Muscle layer of duodenum (tissue), 2 donors: Measurements from ENCODE around the gene SP8.
A peak's percentile ranks its signal among the peaks of the same experiment; 100 is the strongest.

ENCODE experiments used
- H3K27ac ChIP-seq: one replicate; pipeline ENCODE4 v1.7.0; 2013; ENCODE audit warnings: mild to moderate bottlenecking, low read length
- H3K27me3 ChIP-seq: one replicate; pipeline ENCODE4 v1.7.0; 2013; ENCODE audit warnings: low read depth, mild to moderate bottlenecking, control low read depth, low read length
- H3K36me3 ChIP-seq, 2 donors: one replicate each; pipeline ENCODE4 v1.7.0; 2013; ENCODE audit warnings: low read length in 2 of 2, control low read depth in 1 of 2, mild to moderate bottlenecking in 1 of 2; ENCODE audit not compliant: insufficient read depth in 2 of 2, control insufficient read depth in 1 of 2
- H3K4me1 ChIP-seq, 2 donors: one replicate each; pipeline ENCODE4 v1.7.0; 2013; ENCODE audit warnings: low read length in 2 of 2, mild to moderate bottlenecking in 2 of 2, control low read depth in 1 of 2, moderate library complexity in 1 of 2; ENCODE audit not compliant: insufficient read depth in 2 of 2, control insufficient read depth in 1 of 2
- H3K4me3 ChIP-seq, 2 donors: one replicate each; pipeline ENCODE4 v1.7.0; 2013; ENCODE audit warnings: low read length in 2 of 2, low read depth in 1 of 2, mild to moderate bottlenecking in 1 of 2
- H3K9me3 ChIP-seq, 2 donors: one replicate each; pipeline ENCODE4 v1.7.0; 2013; ENCODE audit warnings: low read length in 2 of 2, control low read depth in 1 of 2, mild to moderate bottlenecking in 1 of 2; ENCODE audit not compliant: control insufficient read depth in 1 of 2
- donor health status: healthy.

The SP8 gene

DNA sequence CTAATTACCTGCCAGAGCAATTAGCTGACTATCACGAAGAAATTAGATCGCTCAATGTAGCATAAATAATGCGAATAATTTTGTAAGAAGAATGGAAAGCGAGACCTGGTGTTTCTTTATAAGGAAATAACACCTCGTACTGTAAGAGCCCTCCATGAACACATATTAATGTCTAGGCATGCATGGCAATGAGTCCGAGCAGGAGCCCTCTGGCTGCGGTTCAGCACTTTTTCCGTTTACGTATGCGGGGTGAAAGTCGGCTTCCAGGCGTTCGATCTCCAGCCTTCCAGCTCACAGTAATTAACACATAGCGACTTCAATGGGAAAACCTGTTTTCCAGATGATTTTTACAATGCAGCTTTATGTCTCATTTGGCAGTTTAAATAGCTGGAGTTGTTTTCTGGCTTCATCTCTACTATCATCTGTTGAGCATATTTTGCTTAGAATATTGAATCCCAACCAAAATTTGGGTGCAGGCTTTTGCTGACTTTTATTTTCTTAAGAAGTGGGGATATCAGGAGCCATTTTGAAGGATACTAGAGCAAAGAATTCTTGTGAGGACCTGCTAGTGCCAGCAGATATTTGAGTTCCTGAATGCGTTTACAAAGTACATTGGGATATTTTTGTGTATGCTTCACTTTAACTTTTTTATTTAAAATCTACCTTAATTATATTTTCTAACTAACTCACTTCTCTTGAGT lies 7.2 kb upstream of the SP8 start:
- Histone ChIP-seq H3K9me3 (peaks cover 0 to 8% of the 10 kb centered on the region in 2 donors), H3K36me3 (no peaks in the 10 kb centered on the region), H3K27ac (no peak overlapping the region), H3K4me3 (no peak overlapping the region), H3K27me3 (peaks cover 82% of the 10 kb centered on the region), H3K4me1 (peaks cover 5 to 23% of the 10 kb centered on the region in 2 donors)

DNA sequence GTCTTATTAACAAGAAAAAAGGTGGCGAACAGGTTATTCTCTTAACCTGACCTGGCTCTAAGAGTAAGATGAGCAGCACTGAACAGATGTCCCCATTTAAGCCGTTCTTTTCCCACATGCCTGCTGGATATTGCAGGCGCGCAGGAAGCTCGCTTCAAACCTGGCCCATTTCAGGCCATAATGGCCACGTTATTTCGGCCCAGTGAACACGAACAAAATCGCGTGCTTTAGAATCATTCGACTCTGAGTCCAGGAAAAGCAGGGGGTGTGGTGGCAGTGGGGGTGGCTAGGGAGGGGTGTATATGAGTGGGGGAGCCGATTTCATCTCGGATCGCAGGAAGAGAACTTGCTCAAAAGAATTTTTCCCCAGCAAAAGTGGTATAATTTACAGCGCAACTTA lies 6.6 kb upstream of the SP8 start:
- no peak overlapping the region for H3K27ac ChIP-seq
- H3K4me3 ChIP-seq = no peak overlapping the region
- H3K27me3 ChIP-seq = peaks cover 84% of the 10 kb centered on the region
- peaks cover 5 to 18% of the 10 kb centered on the region in 2 donors for H3K4me1 ChIP-seq
- H3K9me3 ChIP-seq = peaks cover 0 to 8% of the 10 kb centered on the region in 2 donors
- H3K36me3 ChIP-seq = no peaks in the 10 kb centered on the region

DNA sequence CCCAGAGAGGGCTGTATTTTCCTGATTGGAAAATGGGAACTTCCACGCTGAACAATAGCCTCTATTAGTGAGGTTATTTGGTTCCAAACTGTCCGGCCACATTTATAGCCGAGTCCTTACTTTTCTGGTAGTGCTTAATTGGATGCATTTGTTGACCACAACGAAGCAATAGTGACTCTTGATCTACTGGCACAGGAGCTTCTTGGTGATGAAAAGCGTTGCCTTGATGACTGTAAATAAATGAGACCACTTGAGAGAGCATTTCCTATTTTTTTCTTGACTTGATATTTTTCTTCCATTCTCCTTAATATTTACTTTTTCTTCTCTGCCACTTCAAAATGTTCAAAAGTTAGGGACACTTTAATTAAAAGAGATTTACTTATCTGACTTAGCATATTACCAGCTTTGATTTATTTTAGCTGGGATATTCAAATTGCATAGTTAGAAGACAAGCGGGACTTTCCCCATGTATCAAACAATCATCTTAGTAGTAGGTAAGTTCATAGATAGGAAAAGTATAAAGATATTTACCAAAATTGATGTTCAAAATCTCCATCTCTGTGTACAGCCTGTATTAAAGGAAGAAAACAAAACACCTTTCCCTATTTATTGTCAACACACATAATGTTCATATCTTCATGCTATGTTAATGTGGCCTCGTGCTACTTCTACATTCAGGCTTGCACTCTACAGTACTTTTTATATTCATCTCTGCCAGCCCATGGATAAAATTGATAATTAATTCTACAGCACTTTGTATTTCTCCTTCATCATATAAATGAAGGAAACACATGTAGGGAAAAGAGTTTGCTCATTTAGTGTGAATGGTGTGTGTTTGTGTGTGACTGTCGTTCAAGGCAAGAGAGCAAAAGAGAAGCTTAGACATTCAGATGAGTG lies 5.1 kb upstream of the SP8 start:
- peaks cover 0 to 14% of the 10 kb centered on the region in 2 donors for H3K4me1 ChIP-seq
- no peak overlapping the region for H3K27ac ChIP-seq
- no peaks in the 10 kb centered on the region for H3K36me3 ChIP-seq
- H3K9me3 ChIP-seq = peaks cover 0 to 12% of the 10 kb centered on the region in 2 donors
- peaks cover 89% of the 10 kb centered on the region for H3K27me3 ChIP-seq
- H3K4me3 ChIP-seq = no peak overlapping the region

DNA sequence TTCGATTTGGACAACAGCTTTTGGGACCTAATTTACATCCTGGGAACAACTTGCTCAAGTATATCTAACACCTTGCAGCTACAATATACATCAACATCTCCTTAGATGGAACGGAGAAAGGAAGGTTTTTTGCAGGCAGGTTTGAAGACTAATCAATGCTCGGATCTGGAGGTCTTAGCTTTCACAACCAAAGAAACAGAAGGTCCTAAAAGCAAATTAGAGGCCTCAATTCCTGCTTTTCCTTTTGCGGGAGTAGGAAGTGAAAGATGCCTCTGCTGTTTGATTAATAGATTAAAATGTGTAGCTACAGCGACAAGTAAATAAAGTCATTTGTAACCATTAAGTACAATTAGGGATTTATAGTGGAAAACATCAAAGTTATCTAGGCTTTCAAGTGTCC lies 3.7 kb upstream of the SP8 start:
- Histone ChIP-seq H3K9me3 (peaks cover 0 to 12% of the 10 kb centered on the region in 2 donors), H3K27me3 (peaks cover 91% of the 10 kb centered on the region), H3K4me3 (no peak overlapping the region), H3K4me1 (peaks cover 0 to 25% of the 10 kb centered on the region in 2 donors), H3K36me3 (no peaks in the 10 kb centered on the region), H3K27ac (no peak overlapping the region)

DNA sequence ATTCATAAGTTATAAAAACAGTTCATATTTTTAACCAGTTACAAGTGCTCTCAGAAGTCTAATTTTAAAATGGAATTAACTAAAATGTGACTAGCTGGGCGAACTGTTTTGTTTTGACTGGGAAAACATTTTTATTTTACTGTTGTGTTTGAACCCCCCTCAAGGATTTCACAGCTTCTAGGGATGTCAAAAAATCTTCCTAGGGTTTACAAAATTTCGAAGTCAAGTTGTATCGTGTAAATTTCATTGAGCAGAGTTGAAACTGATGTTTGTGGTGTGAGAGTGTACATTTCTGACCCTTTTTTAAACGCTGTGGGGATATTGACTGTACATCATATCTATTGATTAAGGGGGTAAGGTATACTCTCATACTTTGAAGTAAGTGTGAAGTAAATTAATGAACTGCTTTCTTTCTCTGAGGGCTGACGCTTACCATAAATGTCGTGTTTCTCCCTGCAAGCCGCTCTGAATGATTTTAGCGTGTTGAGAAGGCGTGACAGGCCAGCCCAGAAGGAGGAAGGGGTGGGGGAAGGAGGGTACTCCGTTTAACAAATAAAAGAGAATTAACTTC lies 1.8 kb upstream of the SP8 start:
- peaks cover 0 to 12% of the 10 kb centered on the region in 2 donors for H3K9me3 ChIP-seq
- H3K4me3 ChIP-seq = no peak overlapping the region
- H3K27ac ChIP-seq = no peak overlapping the region
- H3K27me3 ChIP-seq = peaks cover 89% of the 10 kb centered on the region
- peaks cover 0 to 43% of the 10 kb centered on the region in 2 donors for H3K4me1 ChIP-seq
- H3K36me3 ChIP-seq = no peaks in the 10 kb centered on the region

DNA sequence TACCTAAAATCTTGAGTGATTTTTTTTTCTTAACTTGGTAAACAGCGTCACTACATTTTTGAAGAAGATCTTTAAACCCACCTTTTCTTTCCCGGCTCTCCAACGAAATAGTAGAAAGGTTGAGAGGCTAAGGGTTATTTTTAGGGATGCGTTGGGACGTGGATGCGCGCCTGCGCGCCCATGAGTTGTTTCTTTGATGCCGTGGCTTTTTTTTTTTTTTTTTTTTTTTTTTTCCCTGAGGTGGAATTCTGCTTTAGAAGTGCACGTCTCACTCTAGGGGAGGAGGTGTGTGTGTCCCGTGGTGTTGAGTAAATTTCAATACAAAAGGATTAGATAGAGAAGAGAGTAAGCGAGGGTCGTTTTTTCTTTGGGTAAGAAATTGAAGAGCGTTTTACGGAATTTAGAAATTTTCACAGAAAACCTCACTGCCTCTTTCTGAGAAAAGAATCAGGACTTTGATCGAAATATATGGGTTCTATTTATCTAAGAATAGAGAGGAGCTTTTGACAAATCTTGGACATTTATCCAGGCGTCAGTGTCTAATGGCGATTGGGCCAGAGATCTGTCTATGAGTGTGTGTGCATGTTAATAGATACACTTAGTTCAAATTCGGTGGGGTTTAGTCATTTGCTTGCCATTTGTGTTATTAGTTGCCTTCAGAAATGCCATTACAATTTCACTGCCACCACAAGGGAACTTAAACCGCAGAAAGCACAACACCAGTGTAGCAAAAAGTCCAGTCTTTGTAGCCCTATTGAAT lies 1.2 kb upstream of the SP8 start:
- H3K27me3 ChIP-seq = peaks cover 89% of the 10 kb centered on the region
- H3K9me3 ChIP-seq = peaks cover 0 to 9% of the 10 kb centered on the region in 2 donors
- peaks cover 0 to 43% of the 10 kb centered on the region in 2 donors for H3K4me1 ChIP-seq
- H3K4me3 ChIP-seq = no peak overlapping the region
- H3K36me3 ChIP-seq = no peaks in the 10 kb centered on the region
- H3K27ac ChIP-seq = no peak overlapping the region

DNA sequence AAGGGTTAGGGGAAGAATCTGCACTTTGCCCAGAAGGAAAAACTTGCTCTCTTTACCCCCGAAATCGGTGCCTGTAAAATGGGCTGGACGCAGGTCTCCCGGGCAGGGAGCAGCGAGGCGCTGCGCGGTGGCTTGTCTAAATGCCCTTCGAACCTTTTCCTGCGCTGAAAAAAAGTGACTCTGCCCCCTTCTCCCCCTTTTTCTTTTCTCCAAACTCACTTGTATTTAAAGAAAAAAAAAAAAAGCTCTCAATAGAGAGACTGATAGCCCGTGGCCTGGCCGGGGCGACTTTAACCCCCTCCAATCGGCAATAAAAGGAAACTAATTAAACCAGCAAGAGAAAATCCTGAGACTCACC lies 286 bp downstream of the SP8 start:
- H3K4me1 ChIP-seq = peaks cover 0 to 43% of the 10 kb centered on the region in 2 donors
- peaks cover 0 to 9% of the 10 kb centered on the region in 2 donors for H3K9me3 ChIP-seq
- H3K27me3 ChIP-seq = peaks cover 81% of the 10 kb centered on the region
- H3K27ac ChIP-seq = no peak overlapping the region
- no peaks in the 10 kb centered on the region for H3K36me3 ChIP-seq
- H3K4me3 ChIP-seq = peak overlapping the region; percentile 27 to 51

DNA sequence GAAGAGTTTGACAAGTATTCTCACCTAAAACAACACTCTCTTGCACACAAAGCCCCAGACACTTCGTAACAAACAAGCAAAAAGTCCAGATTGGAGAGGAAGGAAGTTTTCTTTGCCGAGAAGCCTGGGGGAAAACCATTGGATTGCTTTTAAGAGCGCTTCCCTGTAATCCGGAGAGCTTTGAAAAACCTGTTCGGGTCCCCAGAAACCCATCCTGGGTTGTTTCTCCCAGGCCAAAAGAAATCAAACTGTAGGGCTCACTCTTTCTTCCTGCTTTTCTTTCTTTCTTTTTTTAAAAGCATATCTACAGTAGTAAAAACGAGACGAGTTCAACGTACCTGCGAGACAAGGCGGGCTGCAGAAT lies 655 bp downstream of the SP8 start:
- H3K4me1 ChIP-seq = peaks cover 0 to 41% of the 10 kb centered on the region in 2 donors
- peaks cover 79% of the 10 kb centered on the region for H3K27me3 ChIP-seq
- H3K9me3 ChIP-seq = peaks cover 0 to 9% of the 10 kb centered on the region in 2 donors
- no peak overlapping the region for H3K27ac ChIP-seq
- H3K36me3 ChIP-seq = no peaks in the 10 kb centered on the region
- H3K4me3 ChIP-seq = peak overlapping the region; percentile 27 to 51

DNA sequence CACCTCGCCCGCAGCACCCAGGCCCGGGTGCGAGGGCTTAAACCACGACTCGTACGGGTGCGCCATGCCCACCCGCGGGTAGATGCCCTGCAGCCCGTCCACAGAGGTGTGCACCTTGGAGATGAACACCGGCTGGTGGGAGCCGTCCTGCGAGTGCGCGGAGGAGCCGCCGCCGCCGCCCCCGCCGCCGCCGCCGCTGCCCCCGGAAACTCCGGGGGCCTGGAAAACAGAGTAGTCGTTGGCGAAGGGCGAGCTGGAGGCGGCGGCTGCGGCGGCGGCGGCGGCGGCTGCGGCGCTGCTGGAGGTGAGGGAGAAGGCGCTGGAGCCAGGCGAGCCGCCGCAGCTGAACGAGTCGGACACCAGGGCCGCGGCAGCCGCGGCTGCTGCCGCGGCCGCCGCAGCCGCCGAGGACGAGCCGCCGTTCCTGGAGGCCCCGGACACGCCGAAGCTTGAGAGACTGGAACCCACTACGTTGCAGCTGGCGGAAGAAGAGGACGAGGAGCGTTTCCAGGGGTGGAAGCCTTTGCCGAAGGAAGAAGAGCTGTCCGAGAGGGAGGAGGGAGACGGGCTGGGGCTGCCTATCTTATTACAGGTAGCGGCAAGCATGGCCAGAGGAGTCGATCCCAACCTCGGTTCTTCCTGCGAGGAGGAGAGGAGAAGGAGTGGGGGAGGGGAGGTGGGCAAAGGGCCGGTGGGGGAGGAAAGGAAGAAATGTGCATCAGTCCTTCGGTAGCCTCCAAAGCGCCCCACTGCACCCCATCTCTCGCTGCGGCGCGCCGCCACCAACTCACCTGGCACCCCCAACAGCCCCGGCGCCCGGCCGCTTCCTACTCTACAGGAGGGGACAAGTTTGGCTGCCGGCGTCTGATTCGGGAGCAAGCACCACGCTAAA lies 1.3 kb downstream of the SP8 start:
- Histone ChIP-seq H3K4me3 (peak overlapping the region; percentile 27 to 51), H3K9me3 (peaks cover 0 to 9% of the 10 kb centered on the region in 2 donors), H3K36me3 (no peaks in the 10 kb centered on the region), H3K27ac (no peak overlapping the region), H3K27me3 (peaks cover 80% of the 10 kb centered on the region), H3K4me1 (peaks cover 0 to 38% of the 10 kb centered on the region in 2 donors)

DNA sequence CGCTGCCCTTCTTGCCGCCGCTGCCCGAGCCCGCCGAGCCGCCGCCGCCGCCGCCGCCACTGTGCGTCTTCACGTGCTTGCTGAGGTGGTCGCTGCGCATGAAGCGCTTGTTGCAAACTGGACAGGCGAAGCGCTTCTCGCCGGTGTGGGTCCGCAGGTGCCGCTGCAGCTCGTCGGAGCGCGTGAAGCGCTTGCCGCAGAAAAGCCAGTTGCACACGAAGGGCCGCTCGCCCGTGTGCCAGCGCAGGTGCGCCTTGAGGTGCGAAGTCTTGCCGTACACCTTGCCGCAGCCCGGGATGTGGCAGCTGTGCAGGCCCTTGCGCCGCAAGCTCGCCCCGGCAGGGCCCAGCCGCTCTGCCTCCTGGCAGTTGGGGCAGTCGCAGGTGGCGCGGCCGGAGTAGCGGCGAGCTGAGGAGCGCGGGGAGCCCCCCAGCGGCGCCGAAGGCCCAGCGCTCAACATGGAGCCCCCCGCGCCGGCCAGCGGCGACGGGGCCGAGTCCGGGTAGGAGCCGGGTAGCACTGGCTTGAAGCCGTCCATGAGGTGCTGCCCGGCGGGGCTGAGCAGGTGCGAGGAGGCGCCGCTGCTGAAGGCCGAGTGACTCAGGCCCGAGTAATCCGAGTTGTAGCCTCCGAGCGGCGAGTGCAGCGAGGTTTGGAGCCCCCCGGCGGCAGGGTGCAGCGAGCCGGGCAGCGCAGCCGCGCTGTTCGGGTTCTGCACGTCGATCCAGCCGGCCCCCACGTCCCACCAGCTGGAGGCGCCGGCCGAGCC lies 2.1 kb downstream of the SP8 start:
- Histone ChIP-seq H3K27ac (no peak overlapping the region), H3K9me3 (peaks cover 0 to 9% of the 10 kb centered on the region in 2 donors), H3K27me3 (peaks cover 78% of the 10 kb centered on the region), H3K36me3 (no peaks in the 10 kb centered on the region), H3K4me3 (peak overlapping the region in 1 of 2 donors; percentile 46), H3K4me1 (peaks cover 0 to 38% of the 10 kb centered on the region in 2 donors)
